DMS53 (cell line): Measurements from ENCODE around the gene MC5R.

ENCODE experiments used
- DNase-seq: peaks from one replicate; lab custom pipeline; 2025; lab: John Stamatoyannopoulos, UW

The MC5R gene

GRCh38 chr18:13823707-13824395, at the start of gene MC5R:
MC5R (plus strand) TSS chr18:13824149; CDS start chr18:13825766, 1,617 bp downstream.
- DNase-seq = peak; percentile 83

GRCh38 chr18:13775058-13775457, 48.9 kb upstream of the MC5R start:
- DNase-seq = no peak

- DNase-seq = peak; percentile 19
Measured at GRCh38 chr18:13791181-13791580, 32.8 kb upstream of the MC5R start.

GRCh38 chr18:13793819-13794218, 30.1 kb upstream of the MC5R start:
- no peak for DNase-seq

GRCh38 chr18:13796515-13796914, 27.4 kb upstream of the MC5R start:
- no peak for DNase-seq

GRCh38 chr18:13797157-13797611, 26.8 kb upstream of the MC5R start:
- DNase-seq = peak; percentile 24

- no peak for DNase-seq
Measured at GRCh38 chr18:13799396-13799795, 24.6 kb upstream of the MC5R start.

- DNase-seq = peak; percentile 82
Measured at GRCh38 chr18:13800505-13801259, 23.3 kb upstream of the MC5R start.

- DNase-seq = no peak
Measured at GRCh38 chr18:13801260-13801601, 22.7 kb upstream of the MC5R start.

- peak; percentile 58 for DNase-seq
Measured at GRCh38 chr18:13804305-13804704, 19.6 kb upstream of the MC5R start.

- DNase-seq = no peak
Measured at GRCh38 chr18:13808294-13809042, 15.5 kb upstream of the MC5R start.

GRCh38 chr18:13809043-13809430, 14.9 kb upstream of the MC5R start:
- no peak for DNase-seq

- DNase-seq = peak; percentile 50
Measured at GRCh38 chr18:13809531-13810255, 14.3 kb upstream of the MC5R start.

- DNase-seq = no peak
Measured at GRCh38 chr18:13810950-13811485, 12.9 kb upstream of the MC5R start.

- DNase-seq = peak; percentile 39
Measured at GRCh38 chr18:13811993-13812392, 12.0 kb upstream of the MC5R start.

- peak; percentile 83 for DNase-seq
Measured at GRCh38 chr18:13813271-13813849, 10.6 kb upstream of the MC5R start.

GRCh38 chr18:13826209-13826608, 2.3 kb downstream of the MC5R start:
- no peak for DNase-seq

- DNase-seq = peak; percentile 48
Measured at GRCh38 chr18:13831864-13832508, 8.0 kb downstream of the MC5R start.

- no peak for DNase-seq
Measured at GRCh38 chr18:13834496-13835015, 10.6 kb downstream of the MC5R start.

- DNase-seq = no peak
Measured at GRCh38 chr18:13835202-13835601, 11.3 kb downstream of the MC5R start.

- no peak for DNase-seq
Measured at GRCh38 chr18:13836559-13836958, 12.6 kb downstream of the MC5R start.
